GM18861 (cell line): ENCODE data around the gene RUVBL2.
"Not testable (repeated sequence)": the region's sequence is repeated elsewhere in the genome, so short reads cannot be mapped to it uniquely, and the experiment has no call there.

Experiments
- ATAC-seq: cut with Tn5 transposase; IDR thresholded peaks from one replicate; pipeline ENCODE4 v1.9.1; 2021; ENCODE audit not compliant: unreplicated experiment

The RUVBL2 gene

GRCh38 chr19:49017041-49017665 lies 23.5 kb downstream of the RUVBL2 start, which contains the start of gene LHB:
Gene LHB (minus strand): TSS chr19:49017091. CDS start chr19:49017081, 10 bp downstream.
- ATAC-seq: no peak

GRCh38 chr19:49017666-49018351 lies 24.1 kb downstream of the RUVBL2 start:
- no peak for ATAC-seq

GRCh38 chr19:49018388-49019241 lies 24.9 kb downstream of the RUVBL2 start:
- not testable (repeated sequence) for ATAC-seq

GRCh38 chr19:49019242-49019932 lies 25.7 kb downstream of the RUVBL2 start:
- ATAC-seq: no peak

- ATAC-seq: no peak
Observed at GRCh38 chr19:49020342-49020741, 26.7 kb downstream of the RUVBL2 start.

- ATAC-seq: no peak
Observed at GRCh38 chr19:49020931-49021895, 27.5 kb downstream of the RUVBL2 start.

- ATAC-seq: no peak
Observed at GRCh38 chr19:49022116-49022515, 28.4 kb downstream of the RUVBL2 start.

GRCh38 chr19:49024233-49024632 lies 30.5 kb downstream of the RUVBL2 start, which contains the start of gene CGB3:
Gene CGB3 (minus strand): TSS chr19:49024333. CDS start chr19:49023971, 362 bp downstream.
- ATAC-seq: not testable (repeated sequence)

GRCh38 chr19:49025088-49025487 lies 31.4 kb downstream of the RUVBL2 start:
- ATAC-seq: not testable (repeated sequence)

GRCh38 chr19:49025599-49025998 lies 31.9 kb downstream of the RUVBL2 start:
- ATAC-seq: not testable (repeated sequence)

- ATAC-seq: not testable (repeated sequence)
Observed at GRCh38 chr19:49028686-49029085, 35.0 kb downstream of the RUVBL2 start.

- not testable (repeated sequence) for ATAC-seq
Observed at GRCh38 chr19:49029749-49030148, 36.1 kb downstream of the RUVBL2 start.

GRCh38 chr19:49030323-49030722 lies 36.6 kb downstream of the RUVBL2 start:
- ATAC-seq: not testable (repeated sequence)

- not testable (repeated sequence) for ATAC-seq
Observed at GRCh38 chr19:49031642-49032301, 38.1 kb downstream of the RUVBL2 start, which contains the start of gene CGB2. Gene CGB2 (plus strand): TSS chr19:49031890. CDS start chr19:49032096, 206 bp downstream.

GRCh38 chr19:49036815-49037214 lies 43.1 kb downstream of the RUVBL2 start, which contains the start of gene CGB1:
Gene CGB1 (minus strand): TSS chr19:49036895. CDS start chr19:49036711, 184 bp downstream.
- not testable (repeated sequence) for ATAC-seq

GRCh38 chr19:49038111-49038510 lies 44.4 kb downstream of the RUVBL2 start:
- ATAC-seq: not testable (repeated sequence)

GRCh38 chr19:49038557-49039276 lies 45.0 kb downstream of the RUVBL2 start:
- not testable (repeated sequence) for ATAC-seq

- ATAC-seq: not testable (repeated sequence)
Observed at GRCh38 chr19:49039736-49040135, 46.0 kb downstream of the RUVBL2 start.
